PC-9 (cell line): ENCODE measurements around the gene KAT6B. TPM values are rescaled to one million over a fixed set of nuclear protein-coding genes. Genes with fewer than 3 reads are reported as not detected.

Experiments used
- BruUV-seq: library from RNA; stranded (reverse); fragments of 400-500 nt; replicated peaks from 2 replicates; lab custom pipeline; 2021; lab: Mats Ljungman, UMichigan
- CTCF ChIA-PET: fragments of 300-600 bp; sonication (Branson Sonifier 250); formaldehyde crosslinking; loops from one replicate; lab custom pipeline; 2022; ENCODE audit warnings: antibody characterized with exemption; lab: Charles Lee
- POLR2A ChIA-PET: fragments of 300-600 bp; sonication (Branson Sonifier 250); formaldehyde crosslinking; loops from one replicate; lab custom pipeline; 2022; ENCODE audit warnings: antibody characterized with exemption; ENCODE audit not compliant: unreplicated experiment; lab: Charles Lee
- DNase-seq, 2 experiments: peaks; one replicate each; pipeline versions ENCODE4 v3.0.0 to v3.0.0-alpha.2; 2015 to 2022; ENCODE audit warnings: mixed read lengths in 1 of 2
- H2AFZ ChIP-seq: fragments of 200-600 bp; sonication (generic); 2 replicates; pipeline ENCODE4 v1.8.1; 2017; ENCODE audit warnings: antibody characterized with exemption
- H3F3A ChIP-seq: fragments of 200-600 bp; sonication (generic); 2 replicates; pipeline ENCODE4 v1.8.1; 2017; ENCODE audit warnings: antibody characterized with exemption, mild to moderate bottlenecking, low read depth; ENCODE audit not compliant: insufficient read depth
- H3K27ac ChIP-seq: fragments of 200-600 bp; sonication (generic); 2 replicates; pipeline ENCODE4 v1.6.1; 2016; ENCODE audit warnings: mixed run types
- H3K27me3 ChIP-seq: fragments of 200-600 bp; sonication (generic); 2 replicates; pipeline ENCODE4 v1.6.1; 2016; ENCODE audit warnings: low read depth, mixed run types; ENCODE audit not compliant: insufficient read depth
- H3K36me3 ChIP-seq: fragments of 200-600 bp; sonication (generic); 2 replicates; pipeline ENCODE4 v1.6.1; 2016; ENCODE audit warnings: low read depth, mixed run types
- H3K4me1 ChIP-seq: fragments of 200-600 bp; sonication (generic); replicated peaks from 2 replicates; pipeline ENCODE4 v1.6.1; 2016; ENCODE audit warnings: mixed run types; ENCODE audit not compliant: insufficient read depth
- H3K4me2 ChIP-seq: fragments of 200-600 bp; sonication (generic); 2 replicates; pipeline ENCODE4 v1.6.1; 2017; ENCODE audit warnings: mixed run types
- H3K4me3 ChIP-seq: fragments of 200-600 bp; sonication (generic); 2 replicates; pipeline ENCODE4 v1.6.1; 2016; ENCODE audit warnings: mixed run types
- H3K79me2 ChIP-seq: fragments of 200-600 bp; sonication (generic); 2 replicates; pipeline ENCODE4 v1.6.1; 2017; ENCODE audit warnings: low read depth, mixed run types
- H3K9me2 ChIP-seq: fragments of 200-600 bp; sonication (generic); 2 replicates; pipeline ENCODE4 v1.8.1; 2017; ENCODE audit warnings: mild to moderate bottlenecking; ENCODE audit not compliant: insufficient read depth
- H3K9me3 ChIP-seq: fragments of 200-600 bp; sonication (generic); 2 replicates; pipeline ENCODE4 v1.8.1; 2016; ENCODE audit warnings: low read depth; ENCODE audit not compliant: insufficient read depth
- H4K20me1 ChIP-seq: fragments of 200-600 bp; sonication (generic); 2 replicates; pipeline ENCODE4 v1.8.1; 2017; ENCODE audit not compliant: insufficient read depth
- EZH2 ChIP-seq: fragments of 200-600 bp; sonication (generic); IDR thresholded peaks from 2 replicates; pipeline ENCODE4 v1.8.0; 2017; ENCODE audit warnings: antibody characterized with exemption, low read depth
- intact Hi-C: fragments of 100-400 bp; cut with micrococcal nuclease; formaldehyde crosslinking; loops from one replicate; pipeline ENCODE4 v1.10.0; 2022; ENCODE audit not compliant: unreplicated experiment
- total RNA-seq: library from RNA; stranded (reverse); gene quantifications from 2 replicates; pipeline ENCODE4 v1.2.3, GENCODE V29; 2021
- TF ChIP-seq, protein P1 (sequence below): fragments of 200-600 bp; sonication (generic); conservative IDR thresholded peaks from 2 replicates; pipeline ENCODE4 v1.6.1; 2017; ENCODE audit warnings: mixed run types, antibody characterized with exemption, mild to moderate bottlenecking, moderate library complexity

KAT6B gene
- total RNA-seq, 1 experiment from 2014 or later = 30.9 TPM

DNA sequence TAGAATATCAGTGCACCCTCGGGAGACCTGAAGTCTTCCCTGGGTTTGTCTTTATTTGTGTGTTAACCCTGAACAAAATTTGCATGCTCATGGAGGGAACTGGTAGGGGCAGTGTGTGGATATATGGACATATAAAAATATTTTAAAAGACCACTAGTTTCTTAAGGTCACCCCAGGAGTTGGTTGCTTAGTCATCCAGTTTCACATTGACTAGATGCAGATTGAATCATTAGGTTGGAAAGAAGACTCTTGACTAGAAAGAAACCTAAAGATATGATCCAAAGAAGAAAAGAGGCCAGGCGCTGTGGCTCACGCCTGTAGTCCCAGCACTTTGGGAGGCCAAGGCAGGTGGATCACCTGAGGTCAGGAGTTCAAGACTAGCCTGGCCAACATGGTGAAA is 137.1 kb downstream of the KAT6B start:
- H4K20me1 ChIP-seq = no peaks in the 10 kb centered on the region
- ChIA-PET CTCF (no interaction called here), POLR2A (no interaction called here)
- H3K9me3 ChIP-seq = no peaks in the 10 kb centered on the region
- no peaks in the 10 kb centered on the region for H3F3A ChIP-seq
- H3K4me2 ChIP-seq = no peak overlapping the region
- no peak overlapping the region for H3K27ac ChIP-seq
- intact Hi-C loops = no loop called here
- H2AFZ ChIP-seq = no peak overlapping the region
- H3K27me3 ChIP-seq = no peaks in the 10 kb centered on the region
- no peak overlapping the region for H3K4me3 ChIP-seq
- no peaks in the 10 kb centered on the region for H3K79me2 ChIP-seq
- DNase-seq = no peak
- H3K4me1 ChIP-seq = peaks cover 12% of the 10 kb centered on the region
- H3K36me3 ChIP-seq = no peaks in the 10 kb centered on the region
- no peaks in the 10 kb centered on the region for H3K9me2 ChIP-seq
- BruUV-seq = TSS peak; percentile 16
- TF ChIP-seq EZH2 = no peak
- TF ChIP-seq, protein P1, sequence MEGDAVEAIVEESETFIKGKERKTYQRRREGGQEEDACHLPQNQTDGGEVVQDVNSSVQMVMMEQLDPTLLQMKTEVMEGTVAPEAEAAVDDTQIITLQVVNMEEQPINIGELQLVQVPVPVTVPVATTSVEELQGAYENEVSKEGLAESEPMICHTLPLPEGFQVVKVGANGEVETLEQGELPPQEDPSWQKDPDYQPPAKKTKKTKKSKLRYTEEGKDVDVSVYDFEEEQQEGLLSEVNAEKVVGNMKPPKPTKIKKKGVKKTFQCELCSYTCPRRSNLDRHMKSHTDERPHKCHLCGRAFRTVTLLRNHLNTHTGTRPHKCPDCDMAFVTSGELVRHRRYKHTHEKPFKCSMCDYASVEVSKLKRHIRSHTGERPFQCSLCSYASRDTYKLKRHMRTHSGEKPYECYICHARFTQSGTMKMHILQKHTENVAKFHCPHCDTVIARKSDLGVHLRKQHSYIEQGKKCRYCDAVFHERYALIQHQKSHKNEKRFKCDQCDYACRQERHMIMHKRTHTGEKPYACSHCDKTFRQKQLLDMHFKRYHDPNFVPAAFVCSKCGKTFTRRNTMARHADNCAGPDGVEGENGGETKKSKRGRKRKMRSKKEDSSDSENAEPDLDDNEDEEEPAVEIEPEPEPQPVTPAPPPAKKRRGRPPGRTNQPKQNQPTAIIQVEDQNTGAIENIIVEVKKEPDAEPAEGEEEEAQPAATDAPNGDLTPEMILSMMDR = no peak

DNA sequence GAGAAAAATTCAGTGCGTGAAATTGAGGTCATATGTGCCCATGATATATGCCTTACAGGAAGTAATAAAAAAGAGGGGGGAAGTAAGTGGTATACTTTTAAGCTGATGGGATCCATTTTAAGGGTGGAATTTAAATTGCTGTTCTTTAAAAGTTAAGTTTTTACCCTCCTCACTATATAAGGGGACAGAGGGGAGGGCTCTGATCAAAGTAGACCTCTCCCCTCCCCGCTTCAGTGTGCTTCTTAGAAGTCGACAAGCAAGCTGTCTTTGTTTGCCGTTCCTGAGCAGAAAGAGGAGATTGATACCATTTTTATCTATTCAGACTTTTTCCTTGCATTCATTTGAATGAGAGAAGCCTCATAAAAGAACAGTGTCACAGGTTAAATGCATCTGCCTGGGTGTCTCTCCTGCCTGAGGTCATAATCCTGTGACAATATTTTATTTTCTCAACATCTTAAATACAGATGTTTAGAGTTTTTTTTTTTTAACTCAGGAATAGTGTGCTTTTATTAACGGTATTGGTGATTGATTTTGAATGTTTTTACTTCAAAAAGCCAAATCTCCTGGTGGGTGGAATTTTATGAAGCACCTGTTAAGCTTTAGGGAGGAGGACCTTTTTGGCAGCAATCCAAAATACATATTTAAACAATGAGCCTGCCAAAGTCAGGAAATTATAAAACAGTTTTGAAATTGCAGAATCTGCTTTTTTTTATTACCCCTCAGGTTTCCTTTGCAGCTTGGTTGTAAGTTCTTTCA is 141.7 kb downstream of the KAT6B start:
- H3K36me3 ChIP-seq = no peaks in the 10 kb centered on the region
- no peaks in the 10 kb centered on the region for H3K9me2 ChIP-seq
- H3K4me3 ChIP-seq = no peak overlapping the region
- no peaks in the 10 kb centered on the region for H3K9me3 ChIP-seq
- BruUV-seq = no TSS peak
- TF ChIP-seq EZH2 = no peak
- TF ChIP-seq, protein P1 = no peak
- H2AFZ ChIP-seq = no peak overlapping the region
- intact Hi-C loops = no loop called here
- ChIA-PET POLR2A (interaction anchor here (0.7 kb wide), 1 partner anchor 14 kb away, joined by 3 read pairs; no protein-coding TSS in a partner anchor), CTCF (no interaction called here)
- peaks cover 21% of the 10 kb centered on the region for H3K4me1 ChIP-seq
- H3K4me2 ChIP-seq = peak overlapping the region; percentile 26
- H3K79me2 ChIP-seq = no peaks in the 10 kb centered on the region
- H3F3A ChIP-seq = no peaks in the 10 kb centered on the region
- no peaks in the 10 kb centered on the region for H4K20me1 ChIP-seq
- DNase-seq = peak in 1 of 2 experiments; percentile 58
- H3K27ac ChIP-seq = no peak overlapping the region
- no peaks in the 10 kb centered on the region for H3K27me3 ChIP-seq

DNA sequence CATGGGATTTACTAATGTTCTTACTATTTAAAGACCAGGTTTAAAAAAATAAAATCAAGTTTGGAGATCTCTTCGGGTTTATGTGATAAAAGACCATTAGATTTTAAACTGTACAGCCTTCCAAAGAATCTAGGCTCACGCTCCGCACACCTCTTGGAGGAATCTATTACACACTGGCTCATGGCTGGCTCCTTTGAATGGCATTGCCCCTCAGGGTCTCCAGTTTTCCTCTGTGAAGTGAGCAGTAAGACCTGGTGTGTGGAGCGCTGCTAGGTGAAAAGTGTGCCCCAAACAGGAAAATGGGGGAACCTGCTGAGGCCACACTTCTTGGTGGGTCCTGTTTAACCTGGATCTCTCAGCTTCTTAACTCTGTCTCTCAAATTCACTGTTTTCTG is 142.3 kb downstream of the KAT6B start:
- Histone ChIP-seq H3K4me3 (no peak overlapping the region), H3K4me1 (peaks cover 21% of the 10 kb centered on the region), H3K36me3 (no peaks in the 10 kb centered on the region), H3K27ac (no peak overlapping the region), H3K4me2 (peak overlapping the region; percentile 26), H4K20me1 (no peaks in the 10 kb centered on the region), H3K9me2 (no peaks in the 10 kb centered on the region), H3K9me3 (no peaks in the 10 kb centered on the region), H3K27me3 (no peaks in the 10 kb centered on the region), H3K79me2 (no peaks in the 10 kb centered on the region), H2AFZ (no peak overlapping the region), H3F3A (no peaks in the 10 kb centered on the region)
- CTCF ChIA-PET = no interaction called here
- no TSS peak for BruUV-seq
- intact Hi-C loops = no loop called here
- POLR2A ChIA-PET = no interaction called here
- TF ChIP-seq, protein P1 = no peak
- no peak for TF ChIP-seq EZH2
- no peak for DNase-seq
